GM19324 (cell line): Measurements from ENCODE around the gene PLPPR5.

ENCODE experiments used
- ATAC-seq: cut with Tn5 transposase; IDR thresholded peaks from one replicate; pipeline ENCODE4 v1.9.1; 2021; ENCODE audit warnings: mild to moderate bottlenecking, moderate library complexity; ENCODE audit not compliant: unreplicated experiment, low FRiP score

Gene PLPPR5

GRCh38 chr1:98975113-98975512 lies 29.5 kb downstream of the PLPPR5 start:
- ATAC-seq, result no peak

GRCh38 chr1:98969798-98970490 lies 34.7 kb downstream of the PLPPR5 start:
- ATAC-seq, result no peak

DNA sequence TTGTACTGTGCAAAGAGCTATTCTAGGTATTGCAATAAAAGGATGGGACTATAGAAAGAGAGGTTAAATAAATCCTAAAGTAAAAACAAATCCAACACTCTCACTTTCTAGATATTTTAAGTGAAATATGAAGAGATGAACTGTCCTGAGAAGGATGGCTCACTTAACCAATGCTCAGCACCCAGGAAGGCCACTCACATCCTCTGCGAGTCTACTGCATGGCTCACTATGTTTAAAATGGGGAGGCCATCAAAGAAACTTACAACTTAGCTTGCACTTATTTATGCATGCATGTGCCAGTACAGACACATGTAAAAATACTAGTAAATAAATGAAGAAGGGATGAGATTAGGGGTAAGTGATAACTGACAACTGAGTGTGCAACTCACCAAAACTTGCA lies 37.5 kb downstream of the PLPPR5 start:
- no peak for ATAC-seq

- no peak for ATAC-seq
Measured at GRCh38 chr1:98965394-98965793, 39.3 kb downstream of the PLPPR5 start.

GRCh38 chr1:98964198-98964597 lies 40.5 kb downstream of the PLPPR5 start:
- ATAC-seq, result no peak

DNA sequence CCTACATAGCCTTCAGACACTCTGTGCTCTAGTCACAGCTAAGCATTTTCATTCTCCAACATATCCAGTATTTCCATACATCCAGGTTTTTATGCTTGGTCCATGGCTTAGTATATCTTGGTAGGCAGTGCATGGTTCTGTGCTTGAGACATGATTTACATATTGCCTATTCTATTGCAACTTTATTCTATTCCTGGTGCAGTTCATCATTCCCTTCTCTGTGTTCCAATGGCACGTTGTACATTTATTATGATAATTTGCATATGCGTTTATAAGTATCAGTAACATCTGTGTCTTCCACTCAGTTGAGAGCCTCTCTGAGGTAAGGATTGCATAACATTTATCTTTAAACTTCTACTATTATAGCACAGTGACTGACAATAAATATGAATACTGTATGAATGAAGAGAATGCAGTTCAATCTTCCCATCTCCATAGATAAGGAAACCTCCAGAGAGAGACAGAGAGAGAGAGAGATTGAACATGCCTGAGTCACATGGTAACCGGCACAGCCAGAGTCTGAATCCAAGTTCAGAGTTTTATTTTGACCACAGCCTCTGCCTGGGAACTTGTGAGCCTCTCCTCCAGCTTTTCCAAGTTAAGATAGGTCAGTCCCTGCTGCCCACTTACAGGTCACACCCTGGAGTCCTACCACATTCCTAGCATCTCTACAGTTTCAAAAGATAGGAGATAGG lies 41.5 kb downstream of the PLPPR5 start:
- ATAC-seq, result no peak

GRCh38 chr1:98962156-98962555 lies 42.5 kb downstream of the PLPPR5 start:
- ATAC-seq, result no peak

DNA sequence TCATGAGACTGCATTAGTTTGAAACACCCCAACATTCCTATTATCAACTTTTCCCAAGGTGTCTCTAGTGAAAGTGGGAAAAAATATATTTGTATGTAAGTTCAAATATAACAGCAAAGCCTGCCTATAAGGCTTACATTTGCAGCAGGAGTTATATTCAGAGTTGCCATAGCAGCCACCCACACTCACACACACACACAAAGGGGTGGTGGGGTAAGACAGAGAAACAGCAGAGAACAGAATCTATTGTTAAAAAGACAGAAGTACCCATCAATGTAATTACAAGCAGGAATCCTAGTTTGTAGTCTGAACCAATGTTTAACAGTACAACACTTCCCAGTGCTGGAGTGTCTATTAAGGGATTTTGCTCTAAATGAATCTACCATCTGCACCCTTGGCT lies 55.0 kb downstream of the PLPPR5 start:
- ATAC-seq, result no peak

GRCh38 chr1:98949166-98949565 lies 55.5 kb downstream of the PLPPR5 start:
- ATAC-seq, result no peak

- ATAC-seq, result no peak
Measured at GRCh38 chr1:98947071-98947470, 57.6 kb downstream of the PLPPR5 start.

- no peak for ATAC-seq
Measured at GRCh38 chr1:98940722-98941079, 64.0 kb downstream of the PLPPR5 start.

DNA sequence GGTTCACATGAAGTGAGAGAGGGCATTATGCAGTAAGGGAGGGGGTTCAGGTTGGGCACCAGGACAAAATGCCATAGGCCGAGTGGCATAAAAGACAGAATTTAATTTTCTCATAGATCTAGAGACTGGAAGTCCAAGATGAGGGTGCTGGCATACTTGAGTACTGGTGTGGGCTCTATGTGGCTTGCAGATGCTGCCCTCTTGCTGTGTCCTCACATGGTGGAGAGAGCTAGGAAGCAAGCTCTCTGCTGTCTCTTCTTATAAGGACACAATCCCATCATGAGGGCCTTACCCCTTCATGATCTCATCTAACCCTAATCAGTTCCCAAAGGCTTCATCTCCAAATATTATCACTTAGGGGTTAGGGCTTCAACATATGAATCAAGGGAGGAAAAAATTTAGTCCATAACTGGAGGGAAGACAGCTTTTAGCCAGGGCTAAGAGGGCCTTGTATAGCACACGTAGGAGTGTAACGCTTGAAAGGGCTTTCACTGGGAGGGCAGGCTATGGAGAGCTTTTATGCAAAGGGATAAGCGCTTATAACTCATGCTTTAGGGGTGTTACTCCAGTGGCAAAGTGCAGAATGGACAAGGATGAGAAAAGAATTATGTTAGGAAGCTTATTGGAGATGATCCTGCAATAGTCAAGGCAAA lies 64.5 kb downstream of the PLPPR5 start:
- ATAC-seq, result no peak

GRCh38 chr1:98939471-98939870 lies 65.2 kb downstream of the PLPPR5 start:
- ATAC-seq, result no peak

GRCh38 chr1:98937347-98937746 lies 67.3 kb downstream of the PLPPR5 start:
- no peak for ATAC-seq

GRCh38 chr1:98932184-98932583 lies 72.5 kb downstream of the PLPPR5 start:
- ATAC-seq, result no peak

DNA sequence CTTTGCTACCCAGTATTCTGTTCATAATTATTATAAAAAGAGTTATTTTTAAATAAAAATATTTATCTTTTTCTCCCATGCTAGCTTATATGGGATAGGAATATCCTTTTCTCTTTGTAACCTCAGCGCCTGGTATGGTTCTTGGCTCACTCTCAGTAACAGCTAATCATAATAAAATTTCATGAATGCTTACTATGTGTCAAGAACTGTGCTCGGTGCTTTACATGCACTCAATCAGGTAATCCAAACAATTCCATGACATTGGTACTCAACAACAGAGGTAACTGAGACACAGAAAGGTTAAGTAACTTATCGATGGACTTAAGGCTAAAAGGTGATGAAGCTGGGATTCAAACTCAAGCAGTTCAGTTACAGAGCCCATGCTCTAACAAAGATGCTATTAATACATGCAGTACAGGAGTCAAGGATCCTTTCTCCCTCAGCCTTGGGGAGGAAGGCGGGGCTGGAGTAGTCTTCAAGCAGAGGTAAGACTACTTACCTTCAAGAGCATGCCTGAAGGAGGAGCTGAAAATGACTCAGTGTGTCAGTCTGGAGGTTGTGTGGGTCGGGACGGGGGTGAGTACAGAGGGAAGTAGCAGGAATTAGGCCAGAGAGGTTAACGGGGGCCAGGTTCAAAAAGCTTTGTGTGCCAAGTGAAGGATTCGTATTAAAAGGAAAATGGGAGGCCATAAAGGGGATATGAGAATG lies 73.4 kb downstream of the PLPPR5 start:
- no peak for ATAC-seq

DNA sequence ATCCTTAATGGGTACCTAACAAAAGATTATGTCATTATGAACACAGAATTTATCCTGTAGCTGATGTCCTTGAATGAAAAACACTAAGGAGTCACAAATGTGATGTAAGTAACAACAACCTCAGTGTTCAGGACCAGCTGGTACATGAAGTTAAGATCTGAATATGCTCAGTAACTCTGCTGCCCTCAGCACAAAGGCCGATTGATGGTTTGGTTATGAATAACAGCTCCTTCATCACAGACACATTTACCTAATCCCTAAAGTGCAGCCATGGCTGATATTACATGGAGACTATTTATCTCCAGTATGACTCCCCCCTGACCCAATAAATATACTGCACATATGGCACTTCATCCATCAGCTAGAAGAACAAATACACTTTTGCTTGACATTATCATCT lies 75.2 kb downstream of the PLPPR5 start:
- ATAC-seq, result no peak

DNA sequence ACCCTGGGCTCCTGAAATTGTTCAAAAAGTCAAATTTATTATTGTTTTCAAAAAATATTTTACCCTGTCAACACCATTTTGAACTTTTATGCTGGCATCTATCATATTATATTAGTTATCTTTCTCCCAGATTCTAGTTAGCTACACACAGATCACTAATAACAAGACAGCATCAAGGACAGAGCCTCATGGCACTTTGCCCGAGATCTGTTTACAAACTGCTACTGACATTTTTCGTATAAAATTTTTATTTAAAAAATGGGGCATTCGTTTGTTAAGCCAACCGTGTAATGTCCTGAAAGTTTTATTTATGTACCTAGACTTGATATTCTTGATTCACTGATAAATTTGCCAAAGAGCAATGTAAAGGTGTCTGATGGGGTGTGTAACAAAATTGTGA lies 78.1 kb downstream of the PLPPR5 start:
- no peak for ATAC-seq

- ATAC-seq, result no peak
Measured at GRCh38 chr1:98924977-98925376, 79.7 kb downstream of the PLPPR5 start.

- ATAC-seq, result no peak
Measured at GRCh38 chr1:98923667-98924066, 81.0 kb downstream of the PLPPR5 start.

DNA sequence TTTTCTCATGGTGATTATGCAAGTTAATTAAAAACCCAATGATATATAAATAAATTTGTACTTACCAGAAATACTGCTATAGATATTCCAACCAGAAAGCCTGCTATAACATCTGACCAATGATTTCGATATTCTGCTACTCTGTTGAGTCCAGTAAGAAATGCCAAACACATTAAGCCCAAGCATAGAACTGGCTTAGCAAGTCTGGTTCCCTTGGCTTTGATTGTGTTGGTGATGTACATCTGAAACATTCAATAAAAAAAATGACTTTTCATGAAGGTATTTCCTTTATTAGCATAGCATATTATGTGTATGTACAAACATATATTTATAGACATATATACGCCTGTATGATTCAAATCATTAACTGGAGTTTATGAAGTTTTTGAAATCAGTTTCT lies 82.8 kb downstream of the PLPPR5 start:
- ATAC-seq, result no peak
